ENCODE results near the gene LRBA.
A peak's percentile ranks its signal among the peaks of the same experiment; 100 is the strongest.

DNA sequence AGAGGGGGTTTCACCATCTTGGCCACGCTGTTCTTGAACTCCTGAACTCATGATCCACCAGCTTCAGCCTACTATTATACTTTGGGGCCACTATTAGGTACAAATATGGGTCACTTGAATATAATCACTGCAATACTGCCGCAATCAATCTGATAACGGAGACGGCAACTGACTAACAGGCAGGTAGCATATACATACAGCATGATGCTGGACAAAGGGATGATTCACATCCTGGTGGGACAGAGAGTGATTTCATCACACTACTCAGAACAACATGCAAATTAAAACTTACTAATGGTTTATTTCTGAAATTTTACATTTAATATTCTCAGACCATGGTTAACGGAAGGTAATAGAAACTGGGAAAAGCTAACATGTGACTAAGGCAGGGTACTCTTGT, 10.9 kb downstream of the LRBA start:
- no peak for TF ChIP-seq POLR2A (conservative IDR thresholded peaks at IDR 0.05)
- no peak for TF ChIP-seq ZNF184 (CRISPR knock-in tag; IDR thresholded peaks at IDR 0.05)
- TF ChIP-seq CREB1 (IDR thresholded peaks at IDR 0.05), result no peak
- no peak for TF ChIP-seq CREB1 (CRISPR knock-in tag; IDR thresholded peaks at IDR 0.05)
- no peak for TF ChIP-seq ZEB2 (IDR thresholded peaks at IDR 0.05)
- no peak for TF ChIP-seq TCF3 (CRISPR knock-in tag; IDR thresholded peaks at IDR 0.05)
- no peak for TF ChIP-seq OTX1 (CRISPR knock-in tag; IDR thresholded peaks at IDR 0.05)
- TF ChIP-seq, protein P1, sequence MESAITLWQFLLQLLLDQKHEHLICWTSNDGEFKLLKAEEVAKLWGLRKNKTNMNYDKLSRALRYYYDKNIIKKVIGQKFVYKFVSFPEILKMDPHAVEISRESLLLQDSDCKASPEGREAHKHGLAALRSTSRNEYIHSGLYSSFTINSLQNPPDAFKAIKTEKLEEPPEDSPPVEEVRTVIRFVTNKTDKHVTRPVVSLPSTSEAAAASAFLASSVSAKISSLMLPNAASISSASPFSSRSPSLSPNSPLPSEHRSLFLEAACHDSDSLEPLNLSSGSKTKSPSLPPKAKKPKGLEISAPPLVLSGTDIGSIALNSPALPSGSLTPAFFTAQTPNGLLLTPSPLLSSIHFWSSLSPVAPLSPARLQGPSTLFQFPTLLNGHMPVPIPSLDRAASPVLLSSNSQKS (CRISPR knock-in tag; IDR thresholded peaks at IDR 0.05), result no peak
- peak in 1 of 2 experiments; percentile 54; a peak in 1 of 4 replicates for TF ChIP-seq TRIM24 (IDR thresholded peaks at IDR 0.05)
- TF ChIP-seq CBX5 (IDR thresholded peaks at IDR 0.05; ENCODE audit: borderline replicate concordance, low read depth), result no peak
- TF ChIP-seq PML (IDR thresholded peaks at IDR 0.05; ENCODE audit: low read length), result no peak
- TF ChIP-seq, protein P2, sequence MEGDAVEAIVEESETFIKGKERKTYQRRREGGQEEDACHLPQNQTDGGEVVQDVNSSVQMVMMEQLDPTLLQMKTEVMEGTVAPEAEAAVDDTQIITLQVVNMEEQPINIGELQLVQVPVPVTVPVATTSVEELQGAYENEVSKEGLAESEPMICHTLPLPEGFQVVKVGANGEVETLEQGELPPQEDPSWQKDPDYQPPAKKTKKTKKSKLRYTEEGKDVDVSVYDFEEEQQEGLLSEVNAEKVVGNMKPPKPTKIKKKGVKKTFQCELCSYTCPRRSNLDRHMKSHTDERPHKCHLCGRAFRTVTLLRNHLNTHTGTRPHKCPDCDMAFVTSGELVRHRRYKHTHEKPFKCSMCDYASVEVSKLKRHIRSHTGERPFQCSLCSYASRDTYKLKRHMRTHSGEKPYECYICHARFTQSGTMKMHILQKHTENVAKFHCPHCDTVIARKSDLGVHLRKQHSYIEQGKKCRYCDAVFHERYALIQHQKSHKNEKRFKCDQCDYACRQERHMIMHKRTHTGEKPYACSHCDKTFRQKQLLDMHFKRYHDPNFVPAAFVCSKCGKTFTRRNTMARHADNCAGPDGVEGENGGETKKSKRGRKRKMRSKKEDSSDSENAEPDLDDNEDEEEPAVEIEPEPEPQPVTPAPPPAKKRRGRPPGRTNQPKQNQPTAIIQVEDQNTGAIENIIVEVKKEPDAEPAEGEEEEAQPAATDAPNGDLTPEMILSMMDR (IDR thresholded peaks at IDR 0.05 in 2 of 3, conservative IDR thresholded peaks at IDR 0.05 in 1 of 3; ENCODE audit: insufficient read depth in 2 of 3, low read depth in 1 of 3, low read length in 3 of 3), result no peak
- TF ChIP-seq CBX8 (IDR thresholded peaks at IDR 0.05; ENCODE audit: borderline replicate concordance, extremely low read depth, low read depth, low read length, poor library complexity, severe bottlenecking), result no peak

Data from K562 (cell line).